ENCODE measurements around the gene ARHGAP42. TPM values are rescaled to one million over a fixed set of nuclear protein-coding genes. Genes with fewer than 3 reads are reported as not detected.

Gene ARHGAP42
- total and polyA plus RNA-seq, 8 donors: 0.76 to 4.9 (median 1.8) TPM

DNA sequence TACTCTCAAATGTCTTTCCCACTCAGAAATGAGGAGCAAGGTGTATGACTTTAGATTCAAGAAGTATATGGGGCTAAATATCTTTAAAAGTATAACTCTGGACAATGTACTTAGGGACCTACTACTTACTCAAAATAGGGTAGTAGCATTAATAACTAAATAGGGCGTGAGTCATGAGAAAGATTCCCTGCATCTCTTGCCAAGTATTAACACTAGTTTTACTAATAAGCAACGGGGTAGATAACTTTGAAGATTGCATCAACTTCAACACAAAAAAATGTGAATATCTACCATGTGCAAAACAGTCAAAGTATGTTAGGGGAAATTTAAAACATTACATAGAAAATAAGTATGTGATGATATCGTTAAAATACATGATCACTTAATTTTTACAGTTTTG lies 342.9 kb downstream of the ARHGAP42 start:
- intact Hi-C loops (cut with DNase I): no loop called here
- no peak for FAIRE-seq
- ATAC-seq: no peak
- Histone ChIP-seq H3K9me3 (no peaks in the 10 kb centered on the region), H3K36me3 (no peaks in the 10 kb centered on the region), H3K27ac (no peak overlapping the region), H3K4me3 (no peak overlapping the region), H3K4me1 (no peaks in the 10 kb centered on the region), H3K27me3 (no peaks in the 10 kb centered on the region)
- TF ChIP-seq, protein P1, sequence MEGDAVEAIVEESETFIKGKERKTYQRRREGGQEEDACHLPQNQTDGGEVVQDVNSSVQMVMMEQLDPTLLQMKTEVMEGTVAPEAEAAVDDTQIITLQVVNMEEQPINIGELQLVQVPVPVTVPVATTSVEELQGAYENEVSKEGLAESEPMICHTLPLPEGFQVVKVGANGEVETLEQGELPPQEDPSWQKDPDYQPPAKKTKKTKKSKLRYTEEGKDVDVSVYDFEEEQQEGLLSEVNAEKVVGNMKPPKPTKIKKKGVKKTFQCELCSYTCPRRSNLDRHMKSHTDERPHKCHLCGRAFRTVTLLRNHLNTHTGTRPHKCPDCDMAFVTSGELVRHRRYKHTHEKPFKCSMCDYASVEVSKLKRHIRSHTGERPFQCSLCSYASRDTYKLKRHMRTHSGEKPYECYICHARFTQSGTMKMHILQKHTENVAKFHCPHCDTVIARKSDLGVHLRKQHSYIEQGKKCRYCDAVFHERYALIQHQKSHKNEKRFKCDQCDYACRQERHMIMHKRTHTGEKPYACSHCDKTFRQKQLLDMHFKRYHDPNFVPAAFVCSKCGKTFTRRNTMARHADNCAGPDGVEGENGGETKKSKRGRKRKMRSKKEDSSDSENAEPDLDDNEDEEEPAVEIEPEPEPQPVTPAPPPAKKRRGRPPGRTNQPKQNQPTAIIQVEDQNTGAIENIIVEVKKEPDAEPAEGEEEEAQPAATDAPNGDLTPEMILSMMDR (IDR thresholded peaks at IDR 0.05): no peak
- DNase-seq: no peak
- 56 to 66% methylated on average over 3 of the region's 3 CpGs for WGBS, 2 donors

DNA sequence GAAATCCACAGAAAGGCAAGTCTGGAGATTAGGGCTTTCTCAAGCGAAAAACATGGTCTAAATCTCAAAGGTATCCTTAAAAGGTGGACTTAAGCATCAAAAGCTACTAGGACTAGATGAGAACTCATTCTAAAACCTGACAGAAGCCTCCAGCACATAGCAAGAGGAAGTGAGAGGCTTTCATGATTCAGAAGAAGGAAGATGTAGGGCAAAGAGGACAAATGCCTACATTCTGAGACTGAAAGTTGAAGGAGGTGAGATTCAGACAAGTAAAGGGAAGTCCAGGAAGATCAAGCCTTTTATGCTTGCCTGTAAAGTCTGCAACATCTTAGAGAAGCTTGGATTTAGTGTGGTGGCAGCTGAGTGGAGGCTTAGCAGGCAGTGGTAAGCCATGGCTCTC lies 343.6 kb downstream of the ARHGAP42 start:
- H3K27ac ChIP-seq: no peak overlapping the region
- no peaks in the 10 kb centered on the region for H3K36me3 ChIP-seq
- FAIRE-seq (no peak), DNase-seq (no peak), ATAC-seq (no peak)
- H3K27me3 ChIP-seq: no peaks in the 10 kb centered on the region
- intact Hi-C loops (cut with DNase I): no loop called here
- TF ChIP-seq, protein P1 (IDR thresholded peaks at IDR 0.05): no peak
- no peaks in the 10 kb centered on the region for H3K9me3 ChIP-seq
- H3K4me1 ChIP-seq: no peaks in the 10 kb centered on the region
- no peak overlapping the region for H3K4me3 ChIP-seq
- 48 to 53% methylated on average over 1 of the region's 1 CpG for WGBS, 2 donors

DNA sequence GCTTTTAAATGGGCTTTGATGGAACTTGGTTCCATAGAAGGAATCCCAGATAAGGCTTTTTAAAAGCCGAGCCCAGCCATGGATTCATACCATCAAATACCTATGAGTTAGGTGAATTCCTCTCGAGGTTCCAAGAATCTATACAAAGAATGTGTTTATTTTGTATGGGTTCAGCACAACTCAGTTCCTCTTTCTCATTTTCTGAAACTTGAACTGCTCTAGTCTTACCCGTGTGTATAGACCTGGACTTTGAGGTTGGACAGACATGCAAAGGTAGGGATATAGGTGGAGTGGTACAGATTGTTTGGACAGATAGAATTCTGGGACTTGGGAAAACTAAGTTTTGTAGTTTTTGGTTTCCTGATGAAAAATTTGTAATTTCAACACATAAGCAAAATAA lies 344.6 kb downstream of the ARHGAP42 start:
- Histone ChIP-seq H3K9me3 (no peaks in the 10 kb centered on the region), H3K4me1 (no peaks in the 10 kb centered on the region), H3K27me3 (no peaks in the 10 kb centered on the region), H3K27ac (no peak overlapping the region), H3K36me3 (no peaks in the 10 kb centered on the region), H3K4me3 (no peak overlapping the region)
- FAIRE-seq: no peak
- no peak for ATAC-seq
- intact Hi-C loops (cut with DNase I): no loop called here
- 52 to 65% methylated on average over 3 of the region's 3 CpGs for WGBS, 2 donors
- TF ChIP-seq, protein P1 (IDR thresholded peaks at IDR 0.05): no peak
- no peak for DNase-seq

DNA sequence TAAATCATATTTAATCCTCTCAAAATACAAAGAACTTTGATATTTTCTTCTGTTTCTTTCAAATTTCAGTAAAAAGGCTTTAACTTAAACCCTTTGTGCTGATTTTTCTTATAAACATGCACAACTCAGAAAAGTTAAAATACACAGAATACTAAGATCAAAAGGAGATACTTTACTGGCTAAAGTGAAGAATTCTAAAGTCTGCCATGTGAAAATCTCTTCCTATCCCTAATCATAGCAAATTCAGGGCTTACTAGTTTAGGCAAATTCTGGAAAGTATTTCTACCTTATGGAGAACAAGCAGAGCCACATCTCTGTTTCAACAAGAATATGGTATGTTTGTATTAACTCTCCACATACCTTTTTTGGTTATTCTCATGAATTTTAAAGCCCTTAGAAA lies 345.9 kb downstream of the ARHGAP42 start:
- Histone ChIP-seq H3K4me3 (no peak overlapping the region), H3K9me3 (no peaks in the 10 kb centered on the region), H3K4me1 (no peaks in the 10 kb centered on the region), H3K27ac (no peak overlapping the region), H3K36me3 (no peaks in the 10 kb centered on the region), H3K27me3 (no peaks in the 10 kb centered on the region)
- no peak for FAIRE-seq
- intact Hi-C loops (cut with DNase I): no loop called here
- no peak for DNase-seq
- TF ChIP-seq, protein P1 (IDR thresholded peaks at IDR 0.05): no peak
- ATAC-seq: no peak

DNA sequence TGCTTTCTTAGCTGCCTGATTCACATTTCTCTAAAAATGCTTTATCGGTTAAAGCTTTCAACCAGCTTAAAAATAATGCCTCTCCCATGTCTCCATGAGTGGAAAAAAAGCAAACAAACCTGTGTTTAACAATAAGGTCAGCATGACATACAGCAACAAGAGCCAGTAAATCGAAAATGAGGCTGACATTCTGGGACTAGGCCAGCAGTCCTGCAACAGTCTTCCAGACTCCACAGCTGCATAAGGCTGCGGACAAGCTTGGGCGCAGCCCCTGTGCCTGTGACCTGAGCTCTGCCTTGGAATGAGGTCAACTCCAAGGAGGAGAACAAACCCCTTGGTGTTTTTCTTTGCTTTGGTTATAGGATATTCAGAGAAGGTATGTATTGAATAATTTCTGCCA lies 347.0 kb downstream of the ARHGAP42 start:
- Histone ChIP-seq H3K36me3 (no peaks in the 10 kb centered on the region), H3K4me3 (no peak overlapping the region), H3K27ac (no peak overlapping the region), H3K4me1 (no peaks in the 10 kb centered on the region), H3K9me3 (no peaks in the 10 kb centered on the region), H3K27me3 (no peaks in the 10 kb centered on the region)
- DNase-seq (peak in 2 of 6 donors; percentile 11 to 17), FAIRE-seq (no peak), ATAC-seq (peak in 3 of 4 donors; percentile 42 to 83 (median 72))
- intact Hi-C loops (cut with DNase I): no loop called here
- TF ChIP-seq, protein P1 (IDR thresholded peaks at IDR 0.05): no peak
- 47 to 48% methylated on average over 4 of the region's 4 CpGs for WGBS, 2 donors
